Lower lobe of right lung (tissue), 2 donors: ENCODE measurements around the gene ATOH1. TPM values are rescaled to one million over a fixed set of nuclear protein-coding genes. Genes with fewer than 3 reads are reported as not detected.

Source experiments
- ATAC-seq, 2 donors: fragments of 200-7000 bp; cut with Tn5 transposase; one replicate each; pipeline ENCODE4 v1.9.1; 2020 to 2022; ENCODE audit warnings: mild to moderate bottlenecking in 2 of 2, moderate library complexity in 2 of 2
- DNase-seq: peaks from one replicate; pipeline ENCODE4 v3.0.0-alpha.2; 2020
- H3K27ac ChIP-seq: fragments of 200-600 bp; one replicate; pipeline ENCODE4 v1.8.0; 2022
- H3K27me3 ChIP-seq: fragments of 200-600 bp; one replicate; pipeline ENCODE4 v1.8.0; 2022; ENCODE audit warnings: low read depth
- H3K36me3 ChIP-seq: fragments of 200-600 bp; one replicate; pipeline ENCODE4 v1.8.0; 2022; ENCODE audit warnings: mild to moderate bottlenecking
- H3K4me1 ChIP-seq: fragments of 200-600 bp; one replicate; pipeline ENCODE4 v1.8.0; 2022
- H3K4me3 ChIP-seq: fragments of 200-600 bp; one replicate; pipeline ENCODE4 v1.8.0; 2022; ENCODE audit warnings: mild to moderate bottlenecking
- H3K9me3 ChIP-seq: fragments of 200-600 bp; one replicate; pipeline ENCODE4 v1.8.0; 2022
- intact Hi-C: fragments of 100-400 bp; cut with DNase I; formaldehyde crosslinking; loops from one replicate; pipeline ENCODE4 v1.11.0; 2022
- total RNA-seq: library from RNA; stranded (reverse); fragmentation: NEBNext Ultra II Directional; extraction: Animal tissue kit (Norgen Biotek cat#: 25700); gene quantifications from one replicate; pipeline ENCODE4 v1.2.1, GENCODE V29; 2021
- TF ChIP-seq, protein P1 (sequence below): fragments of 200-600 bp; IDR thresholded peaks from one replicate; pipeline ENCODE4 v1.8.0; 2022; ENCODE audit warnings: antibody characterized with exemption, mild to moderate bottlenecking
- donor health status: DM: no; HTN: yes; CAD: no; lungs with severe emphysema.

Gene ATOH1
- total RNA-seq, 1 donor from 2014 or later, result not detected

DNA sequence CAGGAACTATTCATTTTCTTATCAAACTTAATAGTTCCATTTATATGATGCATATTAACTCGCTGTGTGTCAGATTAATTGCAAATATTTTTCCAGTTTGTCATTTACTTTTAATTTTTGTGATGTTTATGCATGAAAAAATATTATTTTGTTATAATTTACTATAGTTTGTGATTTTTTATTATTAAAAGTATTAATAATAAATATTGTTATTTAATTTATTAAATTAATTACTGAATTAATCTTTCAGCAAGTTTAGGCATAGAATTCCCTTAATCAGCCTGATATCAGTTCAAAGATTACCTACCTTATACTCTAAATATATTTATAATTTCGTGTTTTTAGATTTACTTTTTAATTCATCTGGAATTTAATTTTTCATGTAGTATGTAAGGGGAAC is 15.5 kb upstream of the ATOH1 start:
- no peaks in the 10 kb centered on the region for H3K9me3 ChIP-seq
- H3K27me3 ChIP-seq, result no peaks in the 10 kb centered on the region
- no peaks in the 10 kb centered on the region for H3K4me1 ChIP-seq
- H3K4me3 ChIP-seq, result no peak overlapping the region
- no peaks in the 10 kb centered on the region for H3K36me3 ChIP-seq
- H3K27ac ChIP-seq, result no peak overlapping the region
- DNase-seq, result no peak
- intact Hi-C loops, result no loop called here
- TF ChIP-seq, protein P1, sequence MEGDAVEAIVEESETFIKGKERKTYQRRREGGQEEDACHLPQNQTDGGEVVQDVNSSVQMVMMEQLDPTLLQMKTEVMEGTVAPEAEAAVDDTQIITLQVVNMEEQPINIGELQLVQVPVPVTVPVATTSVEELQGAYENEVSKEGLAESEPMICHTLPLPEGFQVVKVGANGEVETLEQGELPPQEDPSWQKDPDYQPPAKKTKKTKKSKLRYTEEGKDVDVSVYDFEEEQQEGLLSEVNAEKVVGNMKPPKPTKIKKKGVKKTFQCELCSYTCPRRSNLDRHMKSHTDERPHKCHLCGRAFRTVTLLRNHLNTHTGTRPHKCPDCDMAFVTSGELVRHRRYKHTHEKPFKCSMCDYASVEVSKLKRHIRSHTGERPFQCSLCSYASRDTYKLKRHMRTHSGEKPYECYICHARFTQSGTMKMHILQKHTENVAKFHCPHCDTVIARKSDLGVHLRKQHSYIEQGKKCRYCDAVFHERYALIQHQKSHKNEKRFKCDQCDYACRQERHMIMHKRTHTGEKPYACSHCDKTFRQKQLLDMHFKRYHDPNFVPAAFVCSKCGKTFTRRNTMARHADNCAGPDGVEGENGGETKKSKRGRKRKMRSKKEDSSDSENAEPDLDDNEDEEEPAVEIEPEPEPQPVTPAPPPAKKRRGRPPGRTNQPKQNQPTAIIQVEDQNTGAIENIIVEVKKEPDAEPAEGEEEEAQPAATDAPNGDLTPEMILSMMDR, result no peak
- no peak for ATAC-seq

GRCh38 chr4:93814141-93814540 is 14.4 kb upstream of the ATOH1 start:
- Histone ChIP-seq H3K27ac (no peak overlapping the region), H3K36me3 (no peaks in the 10 kb centered on the region), H3K4me1 (no peaks in the 10 kb centered on the region), H3K9me3 (no peaks in the 10 kb centered on the region), H3K27me3 (no peaks in the 10 kb centered on the region), H3K4me3 (no peak overlapping the region)
- TF ChIP-seq, protein P1, result no peak
- DNase-seq (no peak), ATAC-seq (no peak)
- intact Hi-C loops, result no loop called here

DNA sequence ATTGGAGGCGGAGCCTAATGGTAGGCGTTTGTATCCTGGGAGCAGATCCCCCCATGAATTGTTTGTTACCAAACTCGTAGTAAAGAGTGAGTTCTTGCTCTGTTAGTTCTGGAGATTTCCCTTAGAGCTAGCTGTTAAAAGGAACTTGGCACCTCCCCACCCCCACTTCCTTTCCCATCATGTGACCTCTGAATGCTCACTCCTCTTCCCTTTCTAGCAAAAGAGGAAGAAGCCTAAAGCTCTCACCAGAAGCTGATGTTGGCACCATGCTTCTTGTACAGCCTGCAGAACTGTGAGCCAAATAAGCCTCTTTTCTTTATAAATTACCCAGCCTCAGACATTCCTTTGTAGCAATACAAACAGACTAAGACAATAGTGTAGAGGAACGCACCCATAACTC is 13.8 kb upstream of the ATOH1 start:
- intact Hi-C loops, result no loop called here
- Histone ChIP-seq H3K4me1 (no peaks in the 10 kb centered on the region), H3K4me3 (no peak overlapping the region), H3K27ac (no peak overlapping the region), H3K36me3 (no peaks in the 10 kb centered on the region), H3K27me3 (no peaks in the 10 kb centered on the region), H3K9me3 (no peaks in the 10 kb centered on the region)
- DNase-seq (peak; percentile 47), ATAC-seq (peak in 1 of 2 donors; percentile 37)
- TF ChIP-seq, protein P1, result no peak

DNA sequence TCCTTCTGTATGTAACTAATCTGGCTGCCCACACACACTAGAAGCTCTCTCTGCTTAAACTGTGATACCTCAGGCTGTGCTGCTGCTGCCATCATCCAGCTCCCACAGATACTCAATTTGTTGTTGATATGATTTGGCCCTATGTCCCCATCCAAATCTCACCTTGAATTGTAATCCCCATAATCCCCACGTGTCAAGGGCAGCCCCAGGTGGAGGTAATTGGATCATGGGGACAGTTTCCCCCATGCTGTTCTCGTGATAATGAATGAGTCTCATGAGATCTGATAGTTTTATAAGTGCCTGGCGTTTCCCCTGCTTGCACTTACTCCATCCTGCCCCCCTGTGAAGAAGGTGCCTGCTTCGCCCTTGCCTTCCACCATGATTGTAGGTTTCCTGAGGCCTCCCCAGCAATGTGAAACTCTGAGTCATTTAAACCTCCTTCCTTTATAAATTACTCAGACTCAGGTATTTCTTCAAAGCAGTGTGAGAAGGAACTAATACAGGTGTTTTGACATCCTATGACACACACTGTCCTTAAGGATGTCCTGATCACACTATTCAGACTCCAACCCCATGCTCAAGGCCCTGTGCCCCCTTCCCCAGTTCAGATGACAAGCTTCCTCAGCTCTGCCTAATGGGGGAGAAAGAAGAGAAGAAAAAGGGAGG is 2.9 kb upstream of the ATOH1 start:
- no peaks in the 10 kb centered on the region for H3K36me3 ChIP-seq
- H3K27me3 ChIP-seq, result peaks cover 49% of the 10 kb centered on the region
- TF ChIP-seq, protein P1, result no peak
- DNase-seq (no peak), ATAC-seq (no peak)
- no peaks in the 10 kb centered on the region for H3K9me3 ChIP-seq
- H3K4me1 ChIP-seq, result peaks cover 19% of the 10 kb centered on the region
- H3K27ac ChIP-seq, result no peak overlapping the region
- H3K4me3 ChIP-seq, result no peak overlapping the region
- intact Hi-C loops, result no loop called here

DNA sequence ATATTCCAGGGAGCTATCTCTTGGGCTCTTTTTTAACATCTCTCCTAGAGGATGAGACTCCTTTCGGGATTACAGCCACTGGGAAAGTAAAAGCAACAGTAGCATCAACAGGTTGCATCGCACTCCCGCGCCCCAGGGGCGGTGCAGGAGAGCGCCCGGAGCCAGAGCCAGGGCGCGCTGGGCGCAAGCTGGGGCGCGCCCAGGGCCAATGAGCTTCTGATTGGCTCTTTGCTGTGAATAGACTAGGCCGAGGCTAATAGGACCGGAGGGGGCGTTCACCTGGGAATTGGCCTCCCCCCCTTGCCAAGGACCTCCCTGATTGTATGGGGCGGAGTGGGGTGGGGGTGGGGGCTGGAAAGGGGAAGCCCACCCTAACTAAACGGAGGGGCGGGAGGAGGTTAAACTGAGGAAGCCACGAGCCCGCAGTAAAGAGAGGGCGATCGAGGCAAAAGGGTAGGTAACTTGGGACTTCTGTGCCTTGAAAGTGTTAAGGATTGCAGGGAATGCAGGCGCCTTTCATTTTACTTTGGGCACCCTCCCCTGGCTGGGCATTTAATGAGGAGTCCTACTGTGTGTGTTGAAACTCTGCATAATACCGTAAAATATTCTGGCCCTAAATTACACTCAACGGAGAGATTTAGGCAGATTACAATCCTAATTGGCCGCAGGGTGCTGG is 1.1 kb upstream of the ATOH1 start:
- Histone ChIP-seq H3K4me3 (no peak overlapping the region), H3K9me3 (no peaks in the 10 kb centered on the region), H3K27me3 (peaks cover 66% of the 10 kb centered on the region), H3K36me3 (no peaks in the 10 kb centered on the region), H3K27ac (no peak overlapping the region), H3K4me1 (peaks cover 19% of the 10 kb centered on the region)
- ATAC-seq, result peak in 1 of 2 donors; percentile 42
- DNase-seq, result no peak
- TF ChIP-seq, protein P1, result no peak
- intact Hi-C loops, result no loop called here
